ENCODE results near the gene RABL6.

- TF ChIP-seq CTCF (IDR thresholded peaks at IDR 0.05) (no peak), POLR2A (IDR thresholded peaks at IDR 0.05) (no peak)
Measured at GRCh38 chr9:136851941-136852663, 44.4 kb downstream of the RABL6 start, which contains the start of gene MAMDC4.

Data from body of pancreas (tissue), 4 donors.